Stimulated activated CD8-positive, alpha-beta memory T cell treated with anti-CD3 and anti-CD28 coated beads, Interleukin-7, amount 100 ng/mL, for 48 hours (primary cell): ENCODE data around the gene CARD6.
"Not testable (repeated sequence)": the region's sequence is repeated elsewhere in the genome, so short reads cannot be mapped to it uniquely, and the experiment has no call there.

Experiments used
- DNase-seq, 2 donors: peaks; one replicate each; pipeline ENCODE4 v3.0.0-alpha.2; 2020; ENCODE audit warnings: low read depth in 1 of 2; ENCODE audit errors: extremely low read depth in 1 of 2

The CARD6 gene

DNA sequence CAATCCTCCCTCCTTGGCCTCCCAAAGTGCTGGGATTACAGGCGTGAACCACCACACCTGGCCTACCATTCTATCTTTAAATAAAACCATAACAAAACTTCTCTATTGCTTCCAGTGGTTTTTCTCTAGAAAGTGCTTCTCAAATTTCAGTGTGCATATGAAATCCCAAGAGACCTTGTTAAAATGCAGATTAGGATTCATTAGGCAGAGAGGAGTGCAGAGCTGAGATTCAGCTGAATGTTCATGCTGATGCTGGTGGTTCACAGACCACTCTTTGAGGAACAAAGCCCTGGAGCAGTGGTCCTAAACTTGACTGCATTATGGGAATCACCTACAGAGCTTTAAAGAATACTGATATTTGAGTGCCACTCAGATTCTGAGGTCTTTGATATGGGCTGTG is 28.2 kb downstream of the CARD6 start:
- DNase-seq: no peak

DNA sequence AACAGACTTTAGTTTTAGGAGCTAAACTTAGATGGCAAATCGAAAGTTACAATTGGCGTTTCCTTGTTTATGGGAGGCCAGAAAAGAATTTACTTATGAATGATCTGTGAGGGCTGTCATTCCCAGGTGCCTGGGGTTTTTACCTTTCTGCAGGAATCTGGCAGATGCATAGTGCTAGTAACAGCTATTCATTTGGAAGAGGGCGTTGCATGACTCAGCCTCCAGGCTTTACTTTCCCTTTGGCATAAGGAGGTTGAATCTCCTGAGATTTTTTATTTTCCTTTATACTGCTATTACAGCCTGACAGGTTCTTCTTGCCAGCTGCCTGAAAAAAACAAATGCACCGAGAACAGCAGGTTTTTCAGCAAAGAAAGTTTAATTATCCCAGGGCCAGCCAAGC is 30.0 kb downstream of the CARD6 start:
- DNase-seq: no peak

DNA sequence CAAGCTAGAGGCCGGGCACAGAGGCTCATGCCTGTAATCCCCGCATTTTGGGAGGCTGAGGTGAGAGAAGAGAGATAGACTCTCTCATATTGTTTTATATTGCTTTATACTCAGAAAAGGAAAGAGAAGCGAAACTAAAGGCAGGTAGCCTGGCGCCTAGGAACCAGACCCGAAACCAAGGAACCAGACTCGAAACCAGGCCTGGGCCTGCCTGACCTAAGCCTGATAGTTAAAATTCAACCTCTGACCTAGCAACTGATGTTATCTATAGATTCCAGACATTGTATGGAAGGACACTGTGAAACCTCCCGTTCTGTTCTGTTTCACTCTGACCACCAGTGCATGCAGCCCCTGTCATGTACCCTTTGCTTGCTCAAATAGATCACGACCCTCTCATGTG is 31.1 kb downstream of the CARD6 start:
- not testable (repeated sequence) for DNase-seq

- no peak for DNase-seq
Measured at GRCh38 chr5:40873286-40873880, 32.2 kb downstream of the CARD6 start.

DNA sequence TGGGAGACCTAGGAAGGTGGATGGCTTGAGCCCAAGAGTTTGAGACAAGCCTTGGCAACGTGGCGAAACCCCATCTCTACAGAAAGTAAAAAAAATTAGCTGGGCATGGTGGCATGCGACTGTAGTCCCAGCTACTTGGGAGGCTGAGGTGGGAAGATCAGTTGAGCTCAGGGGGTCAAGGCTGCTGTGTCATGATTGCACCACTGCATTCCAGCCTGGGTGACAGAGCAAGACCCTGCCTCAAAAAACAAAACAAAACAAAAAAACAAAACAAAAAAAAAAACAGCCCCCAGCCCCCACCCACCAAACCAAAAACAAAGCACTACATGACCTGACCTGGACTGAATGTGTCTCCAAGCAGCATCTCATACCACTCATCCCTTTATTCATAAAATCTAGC is 34.8 kb downstream of the CARD6 start:
- no peak for DNase-seq

GRCh38 chr5:40877371-40877988 is 36.3 kb downstream of the CARD6 start:
- DNase-seq: peak in 1 of 2 donors; percentile 2

DNA sequence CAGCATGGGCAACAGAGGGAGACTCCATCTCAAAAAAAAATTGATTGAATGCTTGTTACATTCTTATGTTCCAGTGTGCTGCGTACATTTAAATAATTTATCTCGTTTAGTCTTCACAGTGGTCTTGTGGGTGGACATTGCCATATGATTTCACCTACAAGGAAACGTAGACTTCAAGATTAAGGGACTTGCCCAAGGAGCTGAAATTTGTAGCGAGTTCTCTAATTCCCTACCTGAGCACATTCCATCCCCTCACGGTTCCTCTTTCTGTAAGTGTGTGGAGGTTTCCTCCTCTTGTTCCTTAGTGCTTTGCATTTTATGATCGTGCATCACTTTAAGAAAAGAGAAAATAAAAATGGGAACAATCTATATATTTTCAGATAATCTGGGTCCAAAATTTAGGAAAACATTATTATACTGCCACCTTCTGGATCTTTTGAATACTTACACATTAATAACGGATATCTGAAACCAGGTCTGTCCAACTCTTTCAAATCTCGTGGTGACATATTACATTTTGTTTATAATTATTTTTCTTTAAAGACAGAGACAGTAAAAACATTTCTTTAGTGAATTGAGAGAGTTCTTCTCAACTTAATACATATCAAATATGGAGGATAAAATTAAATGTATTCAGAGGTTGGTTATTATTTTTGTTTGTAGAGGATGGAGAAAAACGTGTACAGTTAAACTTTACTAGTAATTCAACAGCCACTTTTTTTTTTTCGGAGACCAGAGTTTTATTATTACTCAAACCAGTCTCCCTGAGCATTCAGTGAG is 38.2 kb downstream of the CARD6 start:
- no peak for DNase-seq

- DNase-seq: no peak
Measured at GRCh38 chr5:40882291-40882690, 41.1 kb downstream of the CARD6 start.

DNA sequence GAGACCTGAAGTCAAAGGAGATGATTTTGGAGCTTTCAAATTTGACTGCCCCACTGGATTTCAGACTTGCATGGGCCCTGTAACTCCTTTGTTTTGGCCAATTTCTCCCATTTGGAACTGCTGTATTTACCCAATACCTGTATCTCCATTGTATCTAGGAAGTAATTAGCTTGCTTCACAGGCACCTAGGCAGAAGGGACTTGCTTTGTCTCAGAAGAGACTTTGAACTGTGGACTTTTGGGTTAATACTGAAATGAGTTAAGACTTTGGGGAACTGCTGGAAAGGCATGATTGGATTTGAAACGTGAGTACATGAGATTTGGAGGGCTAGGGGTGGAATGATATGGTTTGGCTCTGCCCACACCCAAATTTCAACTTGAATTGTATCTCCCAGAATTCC is 41.9 kb downstream of the CARD6 start:
- DNase-seq: not testable (repeated sequence)

GRCh38 chr5:40895440-40896425 is 54.6 kb downstream of the CARD6 start:
- not testable (repeated sequence) for DNase-seq

DNA sequence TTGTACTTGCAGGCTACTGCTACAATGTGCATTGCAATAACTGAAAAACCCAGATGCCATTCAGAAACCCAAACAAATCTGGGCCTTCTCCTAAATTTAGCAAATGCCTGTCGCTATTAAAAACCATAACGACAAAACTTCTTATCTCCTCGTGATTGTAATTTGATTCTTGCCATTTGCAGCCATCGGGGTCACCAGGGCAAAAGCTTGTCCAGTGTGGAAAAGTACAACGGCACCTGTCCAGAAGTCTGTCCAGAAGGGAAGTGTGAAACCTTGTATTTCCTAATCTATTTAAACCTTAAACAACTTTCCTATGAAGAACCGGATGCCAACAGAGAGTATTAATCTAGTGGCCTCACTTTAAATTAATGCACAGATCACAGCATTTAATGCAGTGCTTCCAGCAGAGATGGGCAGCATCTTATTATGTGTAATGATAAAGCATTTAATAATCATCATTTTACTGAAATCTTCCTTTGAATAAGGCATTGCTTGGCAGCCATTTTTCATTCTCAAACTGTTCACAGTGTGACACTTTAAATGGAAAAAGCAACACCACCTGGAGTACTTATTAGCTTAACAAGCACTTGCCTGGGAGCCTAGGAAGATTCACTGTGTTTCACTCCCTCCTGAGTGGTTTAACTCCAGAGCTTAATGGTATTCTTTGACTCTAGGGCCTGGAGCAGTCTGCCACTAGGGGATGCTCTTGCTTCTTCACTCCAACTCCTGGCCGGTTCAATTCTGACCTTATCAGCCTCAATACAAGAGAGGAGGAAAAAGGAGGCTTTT is 63.2 kb downstream of the CARD6 start:
- DNase-seq: no peak

GRCh38 chr5:40904994-40905306 is 63.8 kb downstream of the CARD6 start:
- DNase-seq: no peak

GRCh38 chr5:40906351-40906751 is 65.2 kb downstream of the CARD6 start:
- no peak for DNase-seq

DNA sequence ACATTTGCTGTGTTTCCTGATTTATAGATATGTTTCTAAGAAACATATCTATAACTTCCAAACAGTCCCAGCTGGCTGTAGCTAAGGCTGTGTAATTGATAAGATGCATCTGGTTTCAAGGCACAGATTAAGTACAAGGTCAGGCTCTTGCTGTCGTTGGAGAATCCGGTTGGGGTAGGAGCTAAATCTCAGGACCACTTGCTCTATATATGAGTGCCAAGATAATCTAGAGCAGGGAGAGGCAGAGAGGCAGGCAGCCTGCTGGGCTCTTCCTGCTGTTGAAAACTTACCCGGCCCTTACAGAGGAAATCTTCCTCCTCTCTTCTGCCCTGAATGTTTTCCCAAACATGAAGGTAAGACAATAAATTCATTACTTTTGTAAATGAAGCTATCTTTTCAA is 68.1 kb downstream of the CARD6 start, which contains the start of gene C7:
C7 (plus strand) TSS at position 234 of the 400 bp plus-strand sequence; CDS start at position 348, 114 bp downstream.
- no peak for DNase-seq

- DNase-seq: no peak
Measured at GRCh38 chr5:40909723-40910122, 68.6 kb downstream of the CARD6 start.
